ENCODE data around the gene STX1A.
"Not testable (repeated sequence)": the region's sequence is repeated elsewhere in the genome, so short reads cannot be mapped to it uniquely, and the experiment has no call there.

Gene STX1A

DNA sequence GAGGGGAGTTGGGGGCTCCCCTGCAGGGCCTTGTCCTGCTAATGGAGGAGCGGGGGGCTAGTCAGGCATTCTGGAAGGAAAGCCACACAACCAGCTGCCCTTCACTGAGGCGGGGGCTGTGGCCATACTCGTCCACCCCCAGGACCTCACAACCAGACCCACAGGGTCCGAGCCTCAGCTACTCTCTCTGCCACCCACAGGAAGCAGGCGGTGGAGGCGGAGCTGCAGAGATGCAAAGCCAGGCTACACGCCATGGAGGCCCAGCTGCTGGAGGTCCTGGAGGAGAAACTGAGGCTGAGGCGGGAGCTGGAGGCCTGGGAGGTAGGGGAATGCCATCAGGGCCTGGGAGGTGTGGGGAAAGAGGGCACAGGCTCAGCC is 16.0 kb upstream of the STX1A start:
- no peak for DNase-seq (ENCODE audit: low spot score)

DNA sequence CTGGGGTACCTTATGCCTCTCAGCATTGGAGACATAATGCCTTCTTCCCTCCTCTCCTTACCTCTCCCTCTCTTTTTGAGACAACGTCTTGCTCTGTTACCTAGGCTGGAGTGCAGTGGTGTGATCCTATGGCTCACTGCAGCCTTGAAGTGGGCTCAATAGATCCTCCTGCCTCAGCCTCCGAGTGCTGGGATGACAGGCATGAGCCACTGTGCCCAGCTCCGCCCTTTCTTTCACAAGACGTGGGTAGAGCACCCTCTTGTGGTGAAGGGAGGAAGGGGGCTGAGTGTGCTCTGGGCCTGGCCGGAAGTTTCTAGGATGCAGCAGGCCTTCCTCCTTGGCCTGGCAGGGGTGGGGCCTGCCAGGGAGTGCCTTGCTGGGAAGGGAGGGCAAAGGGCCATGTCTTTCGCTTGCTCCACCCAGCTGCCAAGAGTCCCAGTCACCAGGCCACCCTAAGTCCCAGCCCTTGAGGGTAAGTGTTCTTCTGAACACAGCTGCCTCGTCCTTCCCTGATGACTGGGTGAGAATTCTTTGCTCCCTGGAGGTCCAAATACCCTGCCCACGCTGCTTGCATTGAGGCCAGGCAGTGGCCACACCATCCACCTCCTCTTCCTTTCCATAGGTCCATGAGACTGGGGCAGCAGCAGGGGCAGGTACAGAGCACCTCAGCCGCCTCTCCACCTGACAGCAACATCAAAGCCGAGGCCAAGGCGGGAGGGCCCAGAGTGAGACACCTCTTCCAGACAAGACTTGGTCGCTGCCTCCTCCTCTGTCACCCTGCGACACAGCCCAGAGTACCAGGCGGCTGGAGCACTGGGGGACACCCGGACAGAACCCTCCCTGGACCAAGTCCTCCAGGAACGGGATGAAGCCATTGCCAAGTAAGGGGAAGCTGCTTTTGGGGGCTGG is 15.4 kb upstream of the STX1A start:
- DNase-seq (ENCODE audit: low spot score), result peak; percentile 91

DNA sequence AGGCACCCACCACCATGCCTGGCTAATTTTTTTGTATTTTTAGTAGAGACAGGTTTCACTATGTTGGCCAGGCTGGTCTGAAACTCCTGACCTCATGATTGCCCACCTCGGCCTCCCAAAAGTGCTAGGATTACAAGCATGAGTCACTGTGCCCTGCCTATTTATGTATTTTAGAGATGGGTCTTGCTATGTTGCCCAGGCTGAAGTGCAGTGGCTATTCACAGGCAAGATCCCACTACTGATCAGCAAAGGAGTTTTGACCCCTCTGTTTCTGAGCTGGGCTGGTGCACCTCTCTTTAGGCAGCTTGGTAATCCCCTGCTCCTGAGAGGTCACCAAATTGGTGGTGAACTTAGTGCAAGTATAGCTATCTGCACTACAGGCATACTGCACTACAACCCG is 12.9 kb upstream of the STX1A start:
- DNase-seq (ENCODE audit: low spot score), result no peak

DNA sequence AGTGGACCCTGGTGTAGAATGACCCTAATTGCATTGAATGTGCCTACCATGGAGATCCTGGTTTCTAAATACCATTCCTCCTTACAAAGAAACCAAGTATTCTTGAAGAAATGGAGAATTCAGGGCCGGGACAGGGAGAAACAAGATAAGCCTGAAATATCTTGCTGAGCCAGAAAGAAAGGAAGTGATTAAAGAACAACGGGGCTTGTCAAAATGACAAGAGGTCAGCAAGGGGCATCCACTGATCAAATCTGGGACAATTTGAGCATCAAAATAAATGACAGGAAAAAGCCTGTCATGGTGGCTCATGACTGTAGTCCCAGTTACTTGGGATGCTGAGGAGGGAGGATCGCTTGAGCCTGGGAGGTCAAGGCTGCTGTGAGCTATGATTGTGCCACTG is 11.0 kb upstream of the STX1A start:
- no peak for DNase-seq (ENCODE audit: low spot score)

DNA sequence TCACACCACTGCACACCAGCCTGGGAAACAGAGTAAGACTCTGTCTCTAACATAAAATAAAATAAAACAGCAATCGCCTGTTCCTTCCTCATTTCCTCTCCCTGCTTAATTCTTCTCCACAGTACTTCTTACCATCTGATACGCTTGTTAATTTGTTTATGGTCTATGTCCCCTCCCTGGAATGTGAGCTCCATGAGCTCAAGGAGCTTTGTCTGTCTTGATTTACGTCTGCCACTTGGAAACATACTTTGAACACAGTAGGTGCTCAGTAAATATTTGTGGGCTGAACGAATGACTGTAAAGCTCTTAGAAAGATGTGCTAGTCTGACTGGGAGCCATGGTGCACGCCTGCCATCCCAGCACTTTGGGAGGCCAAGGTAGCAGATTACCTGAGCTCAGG is 9.1 kb upstream of the STX1A start:
- no peak for DNase-seq (ENCODE audit: low spot score)

DNA sequence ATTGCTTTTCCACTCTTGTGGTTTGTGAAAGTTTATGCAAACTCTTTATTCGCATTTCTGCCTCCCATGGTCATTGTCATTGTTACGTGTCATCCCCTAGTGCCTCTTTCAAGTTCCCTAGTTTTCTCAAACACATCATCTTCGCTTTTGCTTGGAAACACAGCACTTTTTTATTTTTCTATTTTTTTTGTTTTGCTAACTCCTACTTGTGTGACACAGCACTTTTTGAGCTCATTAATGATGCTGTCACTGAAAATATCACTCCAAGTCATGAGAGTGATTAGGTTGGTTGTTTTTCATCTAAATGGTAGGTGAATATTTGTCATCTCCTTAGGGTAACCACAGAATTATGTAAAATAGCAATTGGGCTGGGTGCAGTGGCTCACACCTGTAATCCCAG is 8.5 kb upstream of the STX1A start:
- no peak for DNase-seq (ENCODE audit: low spot score)

DNA sequence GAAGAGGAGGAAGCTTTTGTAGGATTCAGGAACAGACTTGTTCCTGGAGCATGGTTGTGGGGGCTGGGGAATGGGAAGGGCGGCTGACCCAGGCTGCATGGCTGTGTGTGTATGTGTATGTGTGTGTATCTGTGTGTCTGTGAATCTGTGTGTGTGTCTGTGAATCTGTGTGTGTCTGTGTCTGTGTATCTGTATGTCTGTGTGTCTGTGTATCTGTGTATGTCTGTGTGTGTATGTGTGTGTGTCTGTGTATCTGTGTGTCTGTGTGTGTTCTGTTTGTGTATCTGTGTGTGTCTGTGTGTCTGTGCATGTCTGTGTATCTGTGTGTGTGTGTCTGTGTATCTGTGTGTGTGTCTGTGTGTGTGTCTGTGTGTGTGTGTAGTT is 6.6 kb upstream of the STX1A start:
- DNase-seq (ENCODE audit: low spot score), result no peak

DNA sequence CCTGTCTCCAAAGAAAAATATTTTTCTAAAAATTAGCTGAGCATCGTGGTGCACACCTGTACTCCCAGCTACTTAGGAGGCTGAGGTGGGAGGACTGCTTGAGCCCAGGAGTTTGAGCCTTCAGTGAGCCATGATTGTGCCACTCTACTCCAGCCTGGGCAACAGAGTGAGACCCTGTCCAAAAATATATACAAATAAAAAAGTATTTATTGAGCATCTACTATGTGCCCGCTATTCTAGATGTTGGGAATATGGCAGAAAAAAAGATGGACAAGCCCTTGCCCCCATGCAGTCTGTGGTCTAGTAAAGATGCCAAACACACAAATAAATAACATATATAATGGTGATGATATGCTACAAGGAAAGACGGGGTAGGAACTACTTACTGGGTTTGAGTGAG is 4.3 kb upstream of the STX1A start:
- no peak for DNase-seq (ENCODE audit: low spot score)

DNA sequence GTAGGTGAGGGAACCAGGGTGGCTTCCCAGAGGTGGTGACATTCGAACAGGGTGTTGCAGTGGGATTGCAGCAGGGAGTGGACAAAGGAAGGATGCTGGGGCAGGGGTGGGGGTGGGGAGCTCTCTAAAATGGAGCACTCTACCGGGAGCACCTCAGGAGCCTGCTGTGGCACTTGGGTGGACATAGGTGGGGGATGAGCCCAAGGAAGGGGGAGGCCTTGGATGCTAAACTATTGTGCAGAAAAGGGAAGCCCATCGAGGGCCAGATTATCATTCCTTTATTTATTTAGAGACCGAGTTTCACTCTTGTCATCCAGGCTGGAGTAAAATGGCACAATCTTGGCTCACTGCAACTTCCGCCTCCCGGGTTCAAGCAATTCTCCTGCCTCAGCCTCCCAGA is 3.3 kb upstream of the STX1A start:
- DNase-seq (ENCODE audit: low spot score), result no peak

DNA sequence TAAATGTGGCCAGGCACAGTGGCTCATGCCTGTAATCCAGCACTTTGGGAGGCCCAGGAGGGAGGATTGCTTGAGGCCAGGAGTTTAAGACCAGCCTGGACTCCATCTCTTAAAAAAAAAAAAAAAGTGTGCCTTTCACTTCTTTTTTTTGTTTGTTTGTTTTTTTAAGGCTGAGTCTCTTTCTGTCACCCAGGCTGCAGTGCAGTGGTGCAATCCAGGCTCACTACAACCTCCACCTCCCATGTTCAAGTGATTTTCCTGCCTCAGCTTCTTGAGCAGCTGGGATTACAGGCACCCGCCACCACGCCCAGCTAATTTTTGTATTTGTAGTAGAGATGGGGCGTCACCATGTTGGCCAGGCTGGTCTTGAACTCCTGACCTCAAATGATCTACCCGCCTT is 2.7 kb upstream of the STX1A start:
- DNase-seq (ENCODE audit: low spot score), result not testable (repeated sequence)

DNA sequence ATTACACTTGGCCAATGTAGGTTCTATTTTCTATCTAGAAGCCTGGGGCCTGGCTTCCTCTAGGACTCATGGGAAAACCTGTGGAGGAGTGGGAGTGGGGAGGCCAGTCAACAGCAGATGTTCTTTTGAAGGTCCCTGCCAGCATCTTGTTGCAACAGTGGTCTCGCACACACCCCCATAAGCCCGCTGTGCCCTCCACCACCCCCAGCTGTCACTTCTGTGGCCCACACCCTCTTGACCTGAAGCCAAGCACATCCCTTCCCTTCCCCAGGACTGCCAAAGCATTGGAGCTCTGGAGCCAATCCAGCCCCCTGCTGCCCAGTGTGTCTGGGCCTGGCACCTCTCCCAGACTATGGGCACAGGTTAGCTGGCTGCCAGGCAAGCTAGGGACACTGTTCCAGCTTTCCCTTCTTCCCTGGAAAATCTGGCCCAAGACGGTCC is 1.9 kb upstream of the STX1A start:
- DNase-seq (ENCODE audit: low spot score), result no peak

DNA sequence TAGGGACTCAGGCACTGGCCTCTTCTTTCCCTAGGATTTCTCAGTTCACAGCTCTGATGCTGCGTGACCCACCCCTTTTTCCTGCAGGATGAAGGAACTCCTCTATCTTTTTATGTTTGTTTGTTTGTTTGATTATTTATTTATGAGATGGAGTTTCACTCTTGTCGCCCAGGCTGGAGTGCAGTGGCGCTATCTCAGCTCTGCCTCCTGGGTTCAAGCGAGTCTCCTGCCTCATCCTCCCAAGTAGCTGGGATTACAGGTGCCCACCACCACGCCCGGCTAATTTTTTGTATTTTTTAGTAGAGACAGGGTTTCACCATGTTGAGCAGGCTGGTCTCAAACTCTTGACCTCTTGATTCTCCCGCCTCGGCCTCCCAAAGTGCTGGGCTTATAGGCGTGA is 974 bp upstream of the STX1A start:
- DNase-seq (ENCODE audit: low spot score), result not testable (repeated sequence)

DNA sequence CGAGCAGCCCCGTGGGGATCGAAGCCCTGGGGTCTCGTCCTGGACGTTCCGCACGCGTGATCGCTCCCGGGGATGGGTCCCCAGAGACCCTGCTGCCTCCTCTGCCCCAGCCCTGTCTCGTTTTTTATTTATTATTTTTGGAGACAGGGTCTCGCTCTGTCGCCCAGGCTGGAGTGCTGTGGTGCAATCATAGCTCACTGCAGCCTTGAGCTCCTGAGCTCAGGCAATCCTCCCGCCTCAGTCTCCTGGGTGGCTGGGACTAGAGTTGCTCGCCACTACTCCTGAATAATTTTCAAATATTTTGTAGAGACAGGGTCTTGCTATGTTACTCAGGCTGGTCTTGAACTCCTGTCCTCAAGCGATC is 319 bp upstream of the STX1A start:
- DNase-seq (ENCODE audit: low spot score), result no peak

DNA sequence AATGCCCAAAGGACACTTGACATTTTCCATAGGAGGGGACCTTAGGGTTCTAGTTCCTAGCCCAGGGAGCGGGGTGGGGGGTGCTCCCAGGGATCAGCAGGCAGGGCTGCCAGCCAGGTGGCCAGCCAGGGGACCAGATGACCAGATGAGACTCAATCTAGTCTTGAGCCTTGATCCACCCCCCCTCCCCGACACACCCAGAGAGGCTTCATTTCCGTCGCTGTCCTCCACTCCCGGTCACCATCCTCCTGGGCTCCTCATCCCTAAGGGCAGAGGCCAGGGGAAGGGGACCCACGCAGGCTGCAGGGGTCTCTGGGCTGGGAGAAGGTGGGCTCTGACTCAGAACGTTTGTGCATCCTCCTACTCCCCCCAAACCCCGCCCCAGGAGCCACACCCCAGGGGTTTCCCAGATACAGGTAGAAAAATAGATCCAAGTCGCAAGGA is 1.0 kb downstream of the STX1A start:
- no peak for DNase-seq (ENCODE audit: low spot score)

DNA sequence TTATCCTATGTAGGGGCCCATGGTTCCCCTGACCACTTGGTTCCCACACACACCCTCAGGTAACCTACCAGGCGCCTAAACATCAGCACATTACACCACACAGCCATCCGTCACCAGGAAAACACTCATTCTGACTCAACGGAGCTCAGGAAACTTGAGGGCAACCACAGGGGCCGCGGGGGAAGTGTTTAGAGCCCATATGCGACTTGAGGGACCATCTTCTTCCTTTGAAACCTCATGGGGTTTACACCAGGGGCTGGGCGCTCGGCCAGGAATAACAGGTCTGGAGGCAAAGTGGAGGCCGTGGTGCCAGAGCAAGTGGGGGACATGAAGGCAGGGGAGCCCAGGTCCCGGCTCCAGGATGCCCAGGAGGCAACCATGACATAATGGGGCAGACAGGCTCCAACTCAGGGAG is 1.5 kb downstream of the STX1A start:
- peak; percentile 84 for DNase-seq (ENCODE audit: low spot score)

DNA sequence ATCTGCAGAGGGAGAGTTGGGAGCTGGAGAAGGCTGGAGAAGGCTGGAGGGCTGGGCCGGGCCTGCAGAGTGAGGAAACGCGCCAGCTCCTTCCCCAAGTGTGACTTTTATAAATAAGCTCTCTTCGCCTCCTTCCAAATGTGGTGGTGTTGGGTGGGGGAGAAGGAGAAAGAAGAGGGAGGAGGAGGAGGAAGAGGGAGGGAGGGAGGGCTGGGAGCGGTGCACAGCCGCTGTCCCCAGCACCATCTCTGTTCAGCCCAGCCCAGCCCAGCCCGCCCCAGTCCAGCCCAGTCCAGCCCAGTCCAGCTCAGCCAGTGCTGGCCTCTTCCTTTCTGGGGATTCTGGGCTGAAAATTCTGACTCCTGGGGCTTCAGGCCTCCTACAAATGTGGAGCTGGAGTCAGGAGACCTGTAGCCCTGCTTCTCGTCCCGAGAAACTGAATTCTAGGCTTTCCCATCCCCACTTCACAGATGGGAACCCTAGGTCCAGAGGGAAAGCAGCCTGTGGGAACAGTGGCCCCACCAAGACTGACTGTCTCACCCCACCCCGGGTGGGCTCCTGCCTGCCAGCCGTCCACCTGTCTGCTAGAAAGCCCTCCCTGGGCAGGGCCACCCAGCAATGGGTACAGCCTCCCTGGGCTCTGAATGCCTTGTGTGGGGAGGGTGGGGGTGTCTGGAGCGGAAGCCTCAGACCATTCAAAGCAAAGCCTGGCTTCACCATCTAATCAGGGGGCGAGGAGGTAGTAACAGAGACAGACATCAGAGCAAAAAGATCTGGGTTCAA is 2.3 kb downstream of the STX1A start:
- DNase-seq (ENCODE audit: low spot score), result no peak

DNA sequence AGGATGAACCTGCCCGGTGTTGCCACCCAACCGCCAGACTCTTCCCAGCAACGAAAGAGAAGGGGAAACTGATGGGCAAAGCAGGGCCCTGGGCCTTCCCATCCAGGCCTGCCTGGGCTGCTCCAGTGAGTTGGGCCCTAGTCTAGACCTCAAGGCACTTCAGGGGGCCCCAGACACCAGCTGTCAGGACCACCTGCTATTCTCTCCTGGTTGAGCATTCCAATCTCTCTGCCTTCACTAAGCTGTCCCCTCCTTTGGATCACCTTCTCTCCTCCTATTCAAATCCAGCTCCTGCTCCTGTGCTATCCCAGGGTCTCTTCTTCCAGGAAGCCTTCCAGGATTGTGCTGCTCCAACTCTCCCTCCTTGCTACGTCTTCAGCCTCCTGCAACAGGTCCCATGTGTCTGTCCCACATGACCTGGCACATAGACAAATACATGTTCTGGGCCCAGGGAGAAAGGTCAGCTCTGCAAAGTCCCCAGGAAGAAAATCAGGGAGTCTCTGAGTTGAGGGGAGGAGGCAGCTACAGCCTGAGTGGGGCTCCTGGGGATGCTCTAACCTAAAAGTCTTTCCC is 3.1 kb downstream of the STX1A start:
- DNase-seq (ENCODE audit: low spot score), result no peak

DNA sequence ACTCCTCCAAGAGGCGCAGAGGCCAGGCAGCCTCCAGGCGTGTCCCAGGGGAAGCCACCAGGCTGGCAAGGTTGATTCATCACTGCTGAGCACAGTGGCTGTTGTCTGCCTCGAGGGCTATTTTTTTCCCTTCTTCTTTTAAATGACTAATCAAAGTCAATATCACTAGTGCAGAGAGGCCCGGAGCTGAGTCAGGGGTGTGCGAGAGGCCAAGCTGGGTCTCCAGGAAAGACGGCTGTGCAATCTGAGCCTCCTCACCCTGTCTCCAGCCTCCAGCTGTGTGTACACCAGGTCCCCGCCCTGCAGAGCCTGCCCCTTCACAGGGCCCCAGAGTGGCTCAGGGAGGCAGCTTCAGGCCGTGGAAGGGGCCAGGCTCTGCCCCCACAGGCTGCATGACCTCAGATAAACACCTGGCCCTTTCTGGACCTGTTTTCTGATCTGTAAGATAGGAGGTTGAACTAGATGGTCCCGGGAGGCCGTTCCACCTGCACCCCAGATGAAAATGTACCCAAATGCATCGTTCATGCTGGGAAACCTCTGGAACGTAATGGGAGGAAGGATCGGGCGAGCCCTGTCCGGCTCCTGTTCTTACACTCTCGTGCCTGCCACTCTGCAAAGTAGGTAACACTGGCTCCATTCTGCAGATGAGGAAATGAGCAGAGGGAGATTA is 3.7 kb downstream of the STX1A start:
- DNase-seq (ENCODE audit: low spot score), result peak; percentile 77

DNA sequence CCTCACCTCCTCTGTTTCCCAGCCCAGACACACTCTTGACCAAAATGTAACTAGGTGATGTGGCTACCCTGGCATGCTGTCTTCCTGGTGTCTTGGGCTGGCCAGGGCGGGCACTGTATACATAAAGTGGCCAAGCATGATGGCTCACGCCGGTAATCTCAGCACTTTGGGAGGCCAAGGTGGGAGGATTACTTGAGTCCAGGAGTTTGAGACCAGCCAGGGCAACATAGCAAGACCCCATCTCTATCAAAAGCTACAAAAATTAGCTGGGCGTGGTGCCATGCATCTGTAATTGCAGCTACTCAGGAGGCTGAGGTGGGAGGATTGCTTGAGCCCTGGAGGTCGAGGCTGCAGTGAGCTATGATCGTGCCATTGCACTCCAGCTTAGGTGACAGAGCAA is 6.2 kb downstream of the STX1A start:
- not testable (repeated sequence) for DNase-seq (ENCODE audit: low spot score)

DNA sequence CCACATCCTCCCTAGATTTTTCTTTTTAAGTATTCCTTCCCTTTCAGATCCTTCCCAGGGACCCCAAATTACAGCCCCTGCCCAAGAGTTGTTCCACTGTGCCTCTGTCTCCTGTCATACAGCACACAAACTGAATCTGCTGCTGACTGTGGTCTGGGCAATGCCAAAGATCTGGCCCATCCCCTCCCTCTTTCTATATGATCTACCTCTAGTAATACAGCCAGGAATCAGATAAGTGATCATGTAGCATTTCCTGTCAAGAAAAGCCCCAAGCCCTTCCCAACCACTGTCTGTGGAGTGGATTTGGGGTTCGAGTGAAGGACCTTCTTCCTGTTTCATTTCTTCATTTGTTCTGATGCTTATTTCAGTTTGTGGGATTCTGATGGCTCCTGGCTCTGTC is 6.7 kb downstream of the STX1A start:
- no peak for DNase-seq (ENCODE audit: low spot score)

DNA sequence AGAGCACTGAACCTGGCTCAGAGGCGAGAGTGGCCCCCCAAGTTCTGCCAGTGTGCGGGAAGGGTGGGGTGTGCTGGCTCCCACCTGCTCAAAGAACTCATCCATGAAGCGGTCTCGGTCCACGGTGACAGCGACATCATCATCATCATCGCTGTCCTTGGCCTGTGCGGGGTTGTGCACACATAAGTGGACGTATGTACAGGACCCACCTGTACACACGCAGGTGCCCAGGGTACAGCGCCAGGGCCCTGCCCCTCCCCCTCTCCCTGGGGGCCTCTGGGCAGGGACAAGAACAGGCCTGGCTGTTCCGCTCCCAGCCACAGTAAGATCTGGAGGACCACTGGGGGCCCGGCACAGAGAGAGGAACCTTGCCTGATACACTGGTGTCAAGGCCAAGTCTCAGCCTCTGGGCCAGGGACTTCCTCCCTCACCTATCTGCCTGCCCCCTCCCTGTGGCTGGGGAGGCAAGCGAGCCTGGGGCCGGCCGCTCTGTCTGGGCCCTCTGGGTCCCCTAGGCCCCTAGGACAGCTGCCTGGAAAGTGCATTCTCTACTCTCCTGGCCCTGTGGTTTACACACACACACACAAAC is 10.4 kb downstream of the STX1A start:
- no peak for DNase-seq (ENCODE audit: low spot score)

DNA sequence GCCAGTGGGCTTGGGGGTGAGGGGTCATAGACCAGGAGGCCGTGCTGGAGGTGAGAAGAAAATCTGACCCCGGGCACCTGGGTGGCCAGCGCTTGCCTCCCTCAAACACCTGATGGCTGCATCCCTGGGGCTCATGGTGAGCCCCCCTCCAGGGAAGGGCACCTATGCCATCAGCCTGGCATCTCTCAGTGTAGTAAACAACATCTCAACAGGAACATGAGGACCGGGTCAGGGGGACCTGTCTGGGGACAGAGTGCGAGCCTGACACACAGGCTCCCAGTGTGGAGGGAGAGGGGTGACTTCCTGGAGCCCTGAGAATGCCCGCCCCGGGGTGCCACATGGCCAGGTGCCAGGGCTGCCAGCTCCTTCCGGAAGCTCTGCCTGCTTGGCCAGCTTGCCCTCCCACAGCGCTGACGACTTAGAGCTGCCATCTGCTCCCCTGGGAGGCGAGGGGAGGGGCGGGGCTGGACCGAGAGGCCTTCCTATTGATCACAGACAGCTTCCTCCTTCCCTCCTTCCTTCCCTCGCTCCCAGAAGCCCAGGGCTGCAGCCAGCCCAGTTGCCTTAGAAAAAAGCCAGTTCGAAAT is 12.3 kb downstream of the STX1A start:
- DNase-seq (ENCODE audit: low spot score), result peak; percentile 17

Data from activated CD4-positive, alpha-beta T cell treated with anti-CD3 and anti-CD28 coated beads, Interleukin-2, Interleukin-4, amounts not matched to agents 100 ng/mL and 50 ng/mL, durations not matched to agents 16 hours and 8 hours (primary cell).